Esophagus squamous epithelium (tissue), 4 donors: Measurements from ENCODE around the gene KCNMA1.

Source experiments
- CTCF ChIP-seq, 6 experiments: fragments of 450-650 bp in 4 of 6; fragments of 200-600 bp in 2 of 6; sonication (generic) in 2 of 6; IDR thresholded peaks; one replicate each; pipeline ENCODE4 v1.5.1; 2016 to 2019; ENCODE audit warnings: antibody characterized with exemption in 6 of 6, mild to moderate bottlenecking in 4 of 6, moderate library complexity in 4 of 6
- POLR2A ChIP-seq, 4 donors: fragments of 450-650 bp; IDR thresholded peaks; one replicate each; pipeline ENCODE4 v1.6.1; 2017; ENCODE audit warnings: antibody characterized with exemption in 4 of 4, mild to moderate bottlenecking in 4 of 4, moderate library complexity in 3 of 4

- no peak for TF ChIP-seq CTCF (IDR thresholded peaks at IDR 0.05)
- no peak for TF ChIP-seq POLR2A (IDR thresholded peaks at IDR 0.05)
Measured at GRCh38 chr10:77256346-77256745, 381.3 kb downstream of the KCNMA1 start.
